Activated CD4-positive, CD25-positive, alpha-beta regulatory T cell treated with anti-CD3 and anti-CD28 coated beads, Interleukin-2, amount 50 U/mL, for 24 hours (primary cell): ENCODE results near the gene MTUS2.
"Not testable (repeated sequence)": the region's sequence is repeated elsewhere in the genome, so short reads cannot be mapped to it uniquely, and the experiment has no call there.

Source experiments
- ATAC-seq, 2 donors: fragments of 150-1000 bp; cut with Tn5 transposase; one replicate each; pipeline ENCODE4 v1.10.0; 2021; ENCODE audit warnings: mild to moderate bottlenecking in 1 of 2, moderate library complexity in 1 of 2

Gene MTUS2

GRCh38 chr13:29170436-29171082, 350.4 kb downstream of the MTUS2 start:
- no peak for ATAC-seq

DNA sequence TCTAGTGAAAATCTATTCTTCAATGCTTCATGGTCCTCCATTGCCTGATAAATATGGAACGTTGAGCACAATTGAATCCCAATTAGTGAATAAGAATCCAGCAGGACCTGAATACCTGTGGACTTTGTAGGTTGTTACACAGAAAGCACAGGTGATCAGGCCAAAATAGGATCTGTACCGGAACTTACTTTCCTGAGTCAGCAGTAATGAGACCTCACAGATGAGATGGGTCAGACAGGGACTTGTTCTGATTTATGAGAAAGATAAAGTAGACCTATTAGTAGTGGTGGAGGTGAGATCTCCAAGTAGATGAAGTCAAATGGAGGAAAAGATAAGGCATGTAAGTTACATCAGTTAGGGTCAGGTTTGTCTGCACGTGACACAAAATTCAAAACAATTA, 351.1 kb downstream of the MTUS2 start:
- no peak for ATAC-seq

GRCh38 chr13:29174093-29174492, 354.0 kb downstream of the MTUS2 start:
- no peak for ATAC-seq

DNA sequence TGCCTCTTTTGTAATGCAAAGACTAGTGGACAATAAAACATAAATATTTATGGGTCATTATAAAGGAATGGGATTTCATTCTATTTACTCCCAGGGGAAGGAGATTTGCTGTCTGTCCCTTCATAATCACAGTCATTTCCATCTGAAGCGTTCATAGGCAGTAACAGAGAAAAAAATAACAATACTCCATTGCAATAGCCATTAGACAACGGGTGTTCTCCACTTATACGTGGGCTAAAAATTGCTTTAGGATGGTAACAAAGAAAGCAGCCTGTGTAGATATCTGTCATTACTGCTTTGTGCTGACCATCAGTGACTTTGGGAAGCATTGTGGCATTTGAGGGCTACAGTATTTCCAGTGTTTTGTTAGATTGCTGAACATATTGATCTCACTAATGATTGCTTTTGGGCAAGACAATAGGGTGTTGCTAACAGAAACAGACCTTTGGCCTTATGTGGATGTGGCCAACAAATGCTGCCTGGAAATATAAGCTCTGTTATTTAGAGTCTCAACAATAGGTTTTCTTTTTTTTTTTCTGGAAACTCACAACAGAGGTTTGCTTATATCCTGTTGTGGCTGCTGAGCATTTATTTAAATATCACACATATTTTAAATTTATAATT, 355.2 kb downstream of the MTUS2 start:
- ATAC-seq: no peak

DNA sequence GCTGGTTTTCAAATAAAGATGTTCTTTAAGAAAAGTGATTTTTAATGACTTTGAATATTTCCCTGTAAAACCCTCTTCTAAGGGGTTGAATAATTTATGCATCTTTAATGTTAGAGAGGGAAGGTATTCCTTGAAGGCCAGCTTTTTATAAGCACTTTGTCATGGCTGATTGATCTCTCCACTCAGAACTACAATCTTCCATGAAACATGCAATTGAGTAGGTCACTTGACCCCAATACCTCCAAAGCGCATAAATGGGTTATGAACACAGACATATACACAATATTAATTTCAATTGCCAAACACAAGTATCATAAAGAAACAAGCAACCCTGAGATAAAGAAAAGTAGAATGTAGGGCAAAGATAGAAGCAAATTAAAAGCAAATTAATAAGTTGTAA, 359.9 kb downstream of the MTUS2 start:
- no peak for ATAC-seq

DNA sequence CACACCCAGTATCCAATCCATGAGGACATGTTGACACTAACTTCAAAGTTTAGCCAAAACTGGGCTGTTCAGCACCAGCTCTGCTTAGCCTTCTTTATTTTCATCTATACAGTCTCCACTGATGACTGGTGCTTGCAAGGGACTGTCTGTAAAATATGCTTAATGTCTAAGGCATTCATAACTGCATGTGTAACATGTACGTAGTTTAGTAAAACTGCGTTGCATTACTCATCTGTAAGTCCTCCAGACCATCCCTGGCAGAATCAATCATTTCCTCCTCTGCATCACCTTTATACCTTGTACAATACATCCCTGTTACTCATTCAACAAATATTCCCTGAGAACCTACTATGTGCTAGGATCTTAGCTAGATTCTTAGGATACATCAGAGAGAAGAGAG, 362.1 kb downstream of the MTUS2 start:
- ATAC-seq: no peak

- no peak for ATAC-seq
Observed at GRCh38 chr13:29185926-29186325, 365.8 kb downstream of the MTUS2 start.

DNA sequence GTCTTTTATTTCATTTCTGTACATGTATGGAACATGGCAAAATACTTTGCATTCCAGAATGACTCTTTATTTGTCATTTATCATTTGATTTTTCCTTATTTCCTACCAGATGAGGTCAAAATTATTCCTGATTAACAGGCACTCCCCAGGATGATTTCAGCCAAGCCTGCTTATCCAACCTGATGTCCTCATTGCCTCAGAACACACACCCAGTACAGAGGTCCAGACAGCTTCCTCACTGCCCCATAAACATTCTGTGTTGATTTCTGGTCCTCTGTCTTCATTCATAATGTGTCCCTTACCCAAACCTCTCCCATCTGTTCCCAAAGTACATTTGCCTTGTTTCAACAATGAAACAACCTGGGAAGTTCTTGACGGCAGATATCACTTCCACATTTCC, 367.4 kb downstream of the MTUS2 start:
- no peak for ATAC-seq

DNA sequence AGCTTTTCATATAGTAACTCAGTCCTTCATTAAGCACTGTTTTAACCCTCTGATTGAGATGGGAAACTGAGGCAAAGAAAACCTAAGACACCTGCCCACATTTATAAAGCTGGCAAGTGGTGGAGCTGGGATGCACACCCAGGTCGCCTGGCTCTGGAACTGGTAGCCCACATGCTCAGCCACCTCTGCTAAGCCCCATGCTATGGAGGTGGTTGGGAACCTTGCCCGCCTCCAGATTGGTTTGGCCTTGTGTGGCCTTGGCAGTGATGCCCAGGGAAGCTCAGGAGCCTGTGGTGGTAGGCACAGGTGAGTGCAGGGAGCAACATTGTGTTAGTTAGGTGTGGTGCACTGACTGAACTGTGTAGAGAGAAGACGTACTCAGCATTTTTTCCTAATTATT, 370.2 kb downstream of the MTUS2 start:
- no peak for ATAC-seq

- ATAC-seq: no peak
Observed at GRCh38 chr13:29193083-29193482, 372.9 kb downstream of the MTUS2 start.

GRCh38 chr13:29195456-29195855, 375.3 kb downstream of the MTUS2 start:
- ATAC-seq: no peak

DNA sequence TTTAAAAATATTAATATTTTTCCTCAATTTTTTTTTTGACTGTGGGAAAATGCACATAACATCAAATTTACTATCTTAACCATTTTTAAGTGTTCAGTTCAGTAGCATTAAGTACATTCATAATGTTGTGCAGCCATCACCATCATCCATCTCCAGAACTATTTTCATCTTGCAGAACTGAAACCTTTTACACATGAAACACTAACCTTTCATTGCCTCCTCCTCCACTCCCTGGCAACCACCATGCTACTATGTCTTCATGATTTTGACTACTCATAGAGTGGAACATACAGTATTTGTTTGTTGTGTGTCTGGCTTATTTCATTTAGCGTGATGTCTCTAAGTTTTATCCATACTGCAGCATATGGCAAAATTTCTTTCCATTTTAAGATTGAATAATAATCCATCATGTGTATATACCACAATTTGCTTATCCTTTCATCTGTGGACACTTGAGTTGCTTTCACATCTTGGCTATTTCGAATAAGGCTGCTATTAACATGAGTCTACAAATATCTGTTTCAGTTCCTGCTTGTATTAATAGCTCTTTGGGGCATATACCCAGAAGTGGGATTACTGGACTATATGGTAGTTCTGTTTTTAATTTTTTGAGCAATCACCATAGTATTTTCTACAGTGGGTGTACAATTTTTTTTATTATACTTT, 376.4 kb downstream of the MTUS2 start:
- no peak for ATAC-seq

DNA sequence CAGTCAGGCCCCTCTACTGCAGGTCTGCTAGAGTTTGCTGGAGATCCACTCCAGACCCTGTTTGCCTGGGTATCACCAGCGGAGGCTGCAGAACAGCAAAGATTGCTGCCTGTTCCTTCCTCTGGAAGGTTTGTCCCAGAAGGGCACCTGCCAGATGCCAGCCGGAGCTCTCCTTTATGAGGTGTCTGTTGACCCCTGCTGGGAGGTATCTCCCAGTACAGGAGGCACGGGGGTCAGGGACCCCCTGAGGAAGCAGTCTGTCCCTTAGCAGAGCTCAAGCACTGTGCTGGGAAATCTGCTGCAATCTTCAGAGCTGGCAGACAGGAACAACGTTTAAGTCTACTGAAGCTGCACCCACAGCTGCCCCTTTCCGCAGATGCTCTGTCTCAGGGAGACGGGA, 382.6 kb downstream of the MTUS2 start:
- not testable (repeated sequence) for ATAC-seq

GRCh38 chr13:29204651-29205050, 384.5 kb downstream of the MTUS2 start:
- ATAC-seq: no peak

DNA sequence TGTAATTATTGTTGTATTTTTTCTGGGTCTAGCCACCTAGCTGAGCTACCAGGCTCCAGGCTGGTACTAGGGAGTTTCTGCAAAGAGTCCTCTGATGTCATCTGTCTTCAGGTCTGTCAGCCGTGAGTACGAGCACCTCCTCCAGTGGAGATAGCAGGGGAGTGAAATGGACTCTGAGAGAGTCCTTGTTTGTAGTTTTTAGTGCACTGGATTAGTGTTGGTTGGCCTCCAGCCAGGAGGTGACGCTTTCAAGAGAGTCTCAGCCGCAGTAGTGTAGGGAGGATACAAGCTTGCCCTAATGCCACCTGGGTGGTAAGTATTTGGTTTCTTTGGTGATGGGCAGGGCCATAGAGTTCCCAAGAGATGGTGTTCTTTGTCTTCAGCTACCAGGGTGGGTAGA, 390.5 kb downstream of the MTUS2 start:
- ATAC-seq: no peak

DNA sequence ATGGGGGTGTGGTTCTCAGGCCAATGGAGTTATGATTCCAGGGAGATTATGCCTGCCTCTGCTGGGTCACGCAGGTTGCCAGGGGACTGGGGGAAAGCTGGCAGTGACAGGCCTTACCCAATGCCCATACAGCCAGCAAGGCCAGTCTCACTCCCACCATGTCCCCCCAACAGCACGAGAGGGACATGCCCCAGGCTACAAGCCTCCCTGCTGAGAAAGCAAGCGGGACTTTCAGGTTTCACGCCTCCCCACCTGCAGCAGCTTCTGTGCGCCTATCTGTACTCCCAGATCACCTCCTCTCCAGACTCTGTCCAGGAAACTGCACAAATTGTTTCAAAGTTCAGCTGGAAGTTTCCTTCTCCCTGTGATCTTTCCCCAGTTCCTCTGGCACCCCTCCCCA, 391.0 kb downstream of the MTUS2 start:
- not testable (repeated sequence) for ATAC-seq

DNA sequence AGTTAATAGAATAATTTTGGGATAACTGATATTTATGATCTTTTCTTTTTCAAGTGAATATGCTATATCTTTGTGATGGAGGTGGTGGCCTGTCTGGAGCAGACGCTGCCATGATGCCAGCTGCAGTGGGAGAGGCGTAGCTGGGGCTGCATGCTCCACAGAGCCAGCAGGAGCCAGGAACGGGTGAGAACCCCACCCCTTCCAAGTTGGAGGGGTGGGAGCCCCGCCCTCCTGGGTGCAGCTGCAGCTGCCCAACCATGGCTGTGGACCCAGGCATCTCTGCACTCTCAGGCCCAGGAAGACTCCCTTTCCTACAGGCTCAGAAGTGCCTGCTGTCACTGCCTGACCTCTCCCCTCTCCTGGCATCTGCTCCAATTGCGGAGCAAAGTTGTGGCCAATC, 402.3 kb downstream of the MTUS2 start:
- ATAC-seq: no peak

GRCh38 chr13:29224206-29224605, 404.1 kb downstream of the MTUS2 start:
- ATAC-seq: no peak

- no peak for ATAC-seq
Observed at GRCh38 chr13:29227576-29227975, 407.4 kb downstream of the MTUS2 start.

- ATAC-seq: no peak
Observed at GRCh38 chr13:29230299-29230845, 410.2 kb downstream of the MTUS2 start.

DNA sequence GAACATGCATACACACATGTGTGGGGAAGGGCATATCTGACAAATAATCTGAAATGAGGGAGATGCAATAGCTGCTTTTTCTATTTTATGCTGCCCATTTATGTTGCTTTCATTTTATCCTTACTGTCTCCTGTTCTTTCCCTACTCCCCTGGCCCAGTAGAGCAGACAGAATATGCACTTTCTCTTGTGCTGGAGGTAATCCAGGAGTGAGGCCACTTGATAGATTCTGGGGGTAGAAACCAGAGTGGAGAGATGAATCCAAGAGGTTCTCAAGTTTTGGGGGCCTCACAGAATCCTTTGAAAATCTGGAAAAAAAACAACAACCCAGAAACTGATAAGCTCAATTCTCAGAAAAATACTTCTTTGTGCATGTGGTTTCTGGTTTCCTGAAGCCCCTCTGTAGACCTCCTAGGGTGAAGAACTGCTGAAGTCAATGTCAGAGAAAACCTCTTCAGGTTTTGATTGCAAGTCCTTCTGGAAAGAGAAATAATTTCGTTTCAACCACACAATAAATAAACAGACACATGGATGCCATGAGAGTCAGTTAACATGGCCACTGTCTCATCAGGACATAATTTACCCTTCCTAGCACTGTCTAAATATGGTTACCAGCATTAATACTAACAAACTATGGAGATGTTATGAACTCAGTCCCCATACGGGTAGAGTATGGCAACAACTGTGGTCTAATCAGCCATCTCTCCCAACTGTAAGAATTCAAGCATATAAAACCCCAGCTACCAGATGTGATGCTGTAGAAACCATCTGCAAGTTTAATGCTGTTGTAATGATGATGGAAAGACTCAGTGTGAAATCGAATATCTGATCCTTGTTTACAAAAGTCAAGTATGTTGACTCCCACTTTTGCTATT, 419.8 kb downstream of the MTUS2 start:
- ATAC-seq: no peak

- no peak for ATAC-seq
Observed at GRCh38 chr13:29254626-29255370, 434.7 kb downstream of the MTUS2 start.
